Kidney epithelial cell (primary cell): ENCODE measurements around the gene SLC25A25. TPM values are rescaled to one million over a fixed set of nuclear protein-coding genes. Genes with fewer than 3 reads are reported as not detected.

Experiments used
- DNase-seq: peaks from one replicate; pipeline ENCODE4 v3.0.0-alpha.2; 2010; ENCODE audit warnings: low read depth
- H3K27me3 ChIP-seq: 2 replicates; pipeline ENCODE4 v1.6.0; 2011; ENCODE audit warnings: low read length; ENCODE audit not compliant: control insufficient read depth, insufficient read depth
- H3K36me3 ChIP-seq: 2 replicates; pipeline ENCODE4 v1.5.1; 2011; ENCODE audit warnings: low read length; ENCODE audit not compliant: control insufficient read depth, insufficient read depth
- H3K4me3 ChIP-seq: 2 replicates; pipeline ENCODE4 v1.5.1; 2011; ENCODE audit warnings: low read depth, mild to moderate bottlenecking, control low read depth, low read length
- total RNA-seq: library from RNA; depleted of rRNA; stranded (reverse); fragments of >200 nt; gene quantifications from 2 replicates; pipeline ENCODE4 v1.2.3, GENCODE V29; 2015
- TF ChIP-seq, protein P1 (sequence below): IDR thresholded peaks from 2 replicates; pipeline ENCODE4 v1.5.1; 2011; ENCODE audit warnings: mild to moderate bottlenecking, moderate library complexity, low read length, control low read depth, inconsistent platforms; ENCODE audit not compliant: insufficient read depth, poor library complexity, severe bottlenecking

Gene SLC25A25
- total RNA-seq, 1 donor from 2014 or later: 22.8 TPM

DNA sequence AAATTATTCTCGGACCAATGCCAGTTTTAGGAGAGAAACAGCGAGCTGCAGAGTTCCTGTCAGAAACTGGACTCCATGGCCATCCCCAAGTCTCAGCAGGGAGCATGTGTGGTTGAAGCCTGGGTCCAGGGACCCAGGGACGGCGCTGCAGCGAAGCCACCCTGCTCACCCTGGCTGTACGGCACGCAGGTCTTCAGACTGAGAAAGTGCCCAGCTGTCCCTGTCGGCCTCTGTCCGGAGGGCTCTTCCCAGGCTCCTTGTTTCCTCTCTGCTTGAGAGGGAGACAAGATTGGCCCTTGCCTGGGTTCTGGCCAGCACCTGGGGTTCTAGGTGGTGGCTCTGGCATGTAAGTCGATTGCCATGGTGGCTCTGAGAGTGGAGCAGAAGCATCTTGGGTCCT is 32.5 kb downstream of the SLC25A25 start:
- Histone ChIP-seq H3K27me3 (no peaks in the 10 kb centered on the region), H3K36me3 (peaks cover 8% of the 10 kb centered on the region), H3K4me3 (no peak overlapping the region)
- DNase-seq: no peak
- TF ChIP-seq, protein P1, sequence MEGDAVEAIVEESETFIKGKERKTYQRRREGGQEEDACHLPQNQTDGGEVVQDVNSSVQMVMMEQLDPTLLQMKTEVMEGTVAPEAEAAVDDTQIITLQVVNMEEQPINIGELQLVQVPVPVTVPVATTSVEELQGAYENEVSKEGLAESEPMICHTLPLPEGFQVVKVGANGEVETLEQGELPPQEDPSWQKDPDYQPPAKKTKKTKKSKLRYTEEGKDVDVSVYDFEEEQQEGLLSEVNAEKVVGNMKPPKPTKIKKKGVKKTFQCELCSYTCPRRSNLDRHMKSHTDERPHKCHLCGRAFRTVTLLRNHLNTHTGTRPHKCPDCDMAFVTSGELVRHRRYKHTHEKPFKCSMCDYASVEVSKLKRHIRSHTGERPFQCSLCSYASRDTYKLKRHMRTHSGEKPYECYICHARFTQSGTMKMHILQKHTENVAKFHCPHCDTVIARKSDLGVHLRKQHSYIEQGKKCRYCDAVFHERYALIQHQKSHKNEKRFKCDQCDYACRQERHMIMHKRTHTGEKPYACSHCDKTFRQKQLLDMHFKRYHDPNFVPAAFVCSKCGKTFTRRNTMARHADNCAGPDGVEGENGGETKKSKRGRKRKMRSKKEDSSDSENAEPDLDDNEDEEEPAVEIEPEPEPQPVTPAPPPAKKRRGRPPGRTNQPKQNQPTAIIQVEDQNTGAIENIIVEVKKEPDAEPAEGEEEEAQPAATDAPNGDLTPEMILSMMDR: no peak

DNA sequence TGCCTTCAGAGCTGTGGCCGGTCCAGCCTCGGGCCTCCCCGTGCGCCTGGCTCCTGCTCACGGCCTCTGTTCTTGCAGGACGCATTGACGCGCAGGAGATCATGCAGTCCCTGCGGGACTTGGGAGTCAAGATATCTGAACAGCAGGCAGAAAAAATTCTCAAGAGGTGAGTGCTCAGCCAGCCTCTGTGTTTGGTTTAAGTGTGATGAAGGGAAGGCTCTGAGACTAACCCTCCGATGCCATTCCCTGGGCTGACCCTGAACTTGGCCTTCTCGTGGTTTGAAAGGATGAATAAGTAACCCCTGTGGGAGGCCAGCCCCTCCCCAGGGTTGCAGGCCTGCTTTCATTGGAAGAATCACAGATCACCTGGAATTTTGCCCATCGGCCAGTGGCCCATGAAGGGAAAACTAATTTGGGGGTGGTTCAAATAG is 33.2 kb downstream of the SLC25A25 start:
- DNase-seq: no peak
- H3K27me3 ChIP-seq: no peaks in the 10 kb centered on the region
- TF ChIP-seq, protein P1: no peak
- H3K4me3 ChIP-seq: no peak overlapping the region
- H3K36me3 ChIP-seq: peaks cover 10% of the 10 kb centered on the region

DNA sequence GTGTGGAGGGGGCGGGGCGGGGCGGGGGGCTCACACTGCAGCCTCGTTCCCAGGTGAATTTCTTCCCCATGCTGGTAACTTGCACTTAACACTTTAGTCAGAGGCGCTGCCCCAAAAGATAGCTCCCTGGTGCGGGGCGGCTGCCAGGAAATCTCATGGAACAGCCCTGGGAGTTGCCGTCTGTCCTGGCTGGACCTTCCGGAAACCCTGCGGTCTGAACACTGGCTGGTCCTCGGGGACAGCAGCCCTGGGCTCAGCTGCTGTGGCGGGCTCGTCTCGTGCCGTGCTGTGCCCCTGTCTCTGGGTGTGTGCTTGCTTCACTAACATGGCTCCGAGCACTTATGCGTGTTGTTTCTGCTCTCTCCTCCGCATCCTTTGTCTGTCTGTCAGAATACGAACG is 33.7 kb downstream of the SLC25A25 start:
- H3K27me3 ChIP-seq: no peaks in the 10 kb centered on the region
- no peak for DNase-seq
- TF ChIP-seq, protein P1: no peak

DNA sequence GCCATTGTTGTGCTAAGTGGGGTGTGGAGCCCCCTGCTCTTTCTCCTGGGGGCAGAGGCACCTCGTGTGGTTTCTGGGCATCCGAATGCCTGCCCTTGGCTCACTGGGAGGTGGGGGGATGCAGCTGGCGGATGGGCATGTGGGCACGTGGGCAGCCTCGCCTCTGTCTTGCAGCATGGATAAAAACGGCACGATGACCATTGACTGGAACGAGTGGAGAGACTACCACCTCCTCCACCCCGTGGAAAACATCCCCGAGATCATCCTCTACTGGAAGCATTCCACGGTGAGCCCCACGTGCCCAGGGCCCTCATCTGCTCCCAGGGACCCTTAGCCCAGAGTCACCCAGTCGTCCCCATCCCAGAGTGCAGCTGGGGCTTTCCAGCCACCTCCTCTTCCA is 34.2 kb downstream of the SLC25A25 start:
- no peak for DNase-seq
- TF ChIP-seq, protein P1: no peak
- H3K27me3 ChIP-seq: no peaks in the 10 kb centered on the region
- no peak overlapping the region for H3K4me3 ChIP-seq
- peaks cover 11% of the 10 kb centered on the region for H3K36me3 ChIP-seq

More for the DNA sequence above, 33.7 kb downstream of the SLC25A25 start:
- Histone ChIP-seq H3K4me3 (no peak overlapping the region), H3K36me3 (peaks cover 10% of the 10 kb centered on the region)

DNA sequence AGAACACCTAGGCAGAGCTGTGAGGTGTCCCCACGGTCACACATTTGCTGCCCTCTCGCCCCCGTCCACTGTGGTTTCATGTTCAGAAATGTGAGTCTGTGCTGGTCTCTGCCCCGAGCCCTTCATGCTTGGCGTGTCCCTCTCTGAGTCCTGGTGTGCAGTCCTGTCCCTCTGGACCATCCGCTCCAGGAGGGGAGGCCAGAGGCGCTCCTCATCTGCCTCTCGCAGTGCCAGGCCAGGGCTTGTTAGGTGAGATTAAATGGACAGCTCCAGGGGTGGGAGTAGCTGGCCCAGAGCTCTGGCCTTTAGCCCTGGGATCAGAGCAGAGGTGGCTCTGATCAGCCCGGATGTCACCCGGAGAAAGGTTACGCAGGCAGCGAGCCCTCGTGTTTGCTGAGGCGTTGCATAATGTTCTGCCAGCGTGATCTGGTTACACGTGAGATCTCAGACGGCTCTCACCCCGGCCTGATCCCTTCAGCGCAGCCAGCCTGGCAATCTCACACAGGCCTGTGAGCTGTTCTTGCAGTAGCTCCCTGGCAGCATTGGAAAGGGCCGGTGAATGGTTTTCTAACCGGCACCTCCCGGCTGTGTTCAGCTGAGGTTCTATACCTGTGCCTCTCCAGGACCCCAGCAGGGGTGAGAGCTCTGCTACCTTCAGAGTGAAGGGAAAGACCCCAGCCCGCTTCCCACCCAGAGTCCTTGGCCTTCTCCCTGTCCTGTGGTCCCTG is 35.0 kb downstream of the SLC25A25 start:
- TF ChIP-seq, protein P1: no peak
- Histone ChIP-seq H3K27me3 (no peaks in the 10 kb centered on the region), H3K4me3 (no peak overlapping the region), H3K36me3 (peaks cover 13% of the 10 kb centered on the region)
- DNase-seq: no peak

DNA sequence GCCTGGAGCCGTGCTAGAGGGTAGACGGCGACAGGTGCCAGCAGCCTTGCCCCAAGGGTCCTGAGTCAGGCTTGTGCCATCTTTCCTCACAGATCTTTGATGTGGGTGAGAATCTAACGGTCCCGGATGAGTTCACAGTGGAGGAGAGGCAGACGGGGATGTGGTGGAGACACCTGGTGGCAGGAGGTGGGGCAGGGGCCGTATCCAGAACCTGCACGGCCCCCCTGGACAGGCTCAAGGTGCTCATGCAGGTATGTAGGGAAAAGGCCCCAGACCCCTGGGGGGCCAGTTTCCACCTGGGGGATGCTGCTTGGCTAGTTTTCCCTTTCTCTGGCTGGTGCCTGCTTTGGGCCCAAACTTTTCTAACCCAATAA is 35.5 kb downstream of the SLC25A25 start:
- TF ChIP-seq, protein P1: peak; percentile 61
- Histone ChIP-seq H3K36me3 (peaks cover 13% of the 10 kb centered on the region), H3K4me3 (no peak overlapping the region), H3K27me3 (no peaks in the 10 kb centered on the region)
- DNase-seq: no peak
